MCF 10A (cell line): ENCODE results near the gene ATP13A1. TPM values are rescaled to one million over a fixed set of nuclear protein-coding genes. Genes with fewer than 3 reads are reported as not detected.

Experiments
- BruUV-seq: library from RNA; stranded (reverse); fragments of 400-500 nt; replicated peaks from 2 replicates; lab custom pipeline; 2021; lab: Mats Ljungman, UMichigan
- CTCF ChIA-PET: fragments of 300-600 bp; sonication (Branson Sonifier 250); formaldehyde crosslinking; extraction: SDS; loops from one replicate; lab custom pipeline; 2021; ENCODE audit warnings: antibody characterized with exemption, inconsistent platforms; lab: Yijun Ruan, JAX
- POLR2A ChIA-PET: fragments of 300-600, 350-650 bp; sonication (Branson Sonifier 250); formaldehyde crosslinking; extraction: SDS; loops from one replicate; lab custom pipeline; 2020; ENCODE audit warnings: antibody characterized with exemption, inconsistent platforms; lab: Yijun Ruan, JAX
- DNase-seq: peaks from one replicate; pipeline ENCODE4 v3.0.0-alpha.2; 2018; ENCODE audit not compliant: unreplicated experiment
- H3K27ac Mint-ChIP-seq: one replicate; pipeline ENCODE4 v1.8.0; 2022; ENCODE audit warnings: mild to moderate bottlenecking, low read depth, mixed read lengths; ENCODE audit not compliant: unreplicated experiment
- H3K27me3 Mint-ChIP-seq: one replicate; pipeline ENCODE4 v1.8.0; 2022; ENCODE audit warnings: mixed read lengths; ENCODE audit not compliant: insufficient read depth, unreplicated experiment
- H3K36me3 Mint-ChIP-seq: one replicate; pipeline ENCODE4 v1.8.0; 2022; ENCODE audit warnings: mild to moderate bottlenecking, moderate library complexity, mixed read lengths; ENCODE audit not compliant: insufficient read depth, unreplicated experiment
- H3K4me1 Mint-ChIP-seq: one replicate; pipeline ENCODE4 v1.8.0; 2022; ENCODE audit warnings: mixed read lengths; ENCODE audit not compliant: insufficient read depth, unreplicated experiment
- H3K4me3 Mint-ChIP-seq: one replicate; pipeline ENCODE4 v1.8.0; 2022; ENCODE audit warnings: mild to moderate bottlenecking, moderate library complexity, mixed read lengths; ENCODE audit not compliant: unreplicated experiment
- H3K9me3 Mint-ChIP-seq: one replicate; pipeline ENCODE4 v1.8.0; 2022; ENCODE audit warnings: mixed read lengths; ENCODE audit not compliant: unreplicated experiment
- intact Hi-C: fragments of 100-400 bp; cut with micrococcal nuclease; formaldehyde crosslinking; loops from 2 replicates; pipeline ENCODE4 v1.14.1; 2022
- total RNA-seq: library from RNA; stranded (reverse); gene quantifications from 2 replicates; pipeline ENCODE4 v1.2.3, GENCODE V29; 2022
- TF ChIP-seq, protein P1 (sequence below): fragments of 200-600 bp; IDR thresholded peaks from one replicate; pipeline ENCODE4 v1.8.0; 2022; ENCODE audit warnings: antibody characterized with exemption, mild to moderate bottlenecking; ENCODE audit not compliant: unreplicated experiment

ATP13A1 gene
- total RNA-seq, 1 experiment from 2014 or later, result 63.9 TPM

- peaks cover 51% of the 10 kb centered on the region for H3K36me3 Mint-ChIP-seq
- H3K4me3 Mint-ChIP-seq, result peak overlapping the region; percentile 79
- TF ChIP-seq, protein P1, sequence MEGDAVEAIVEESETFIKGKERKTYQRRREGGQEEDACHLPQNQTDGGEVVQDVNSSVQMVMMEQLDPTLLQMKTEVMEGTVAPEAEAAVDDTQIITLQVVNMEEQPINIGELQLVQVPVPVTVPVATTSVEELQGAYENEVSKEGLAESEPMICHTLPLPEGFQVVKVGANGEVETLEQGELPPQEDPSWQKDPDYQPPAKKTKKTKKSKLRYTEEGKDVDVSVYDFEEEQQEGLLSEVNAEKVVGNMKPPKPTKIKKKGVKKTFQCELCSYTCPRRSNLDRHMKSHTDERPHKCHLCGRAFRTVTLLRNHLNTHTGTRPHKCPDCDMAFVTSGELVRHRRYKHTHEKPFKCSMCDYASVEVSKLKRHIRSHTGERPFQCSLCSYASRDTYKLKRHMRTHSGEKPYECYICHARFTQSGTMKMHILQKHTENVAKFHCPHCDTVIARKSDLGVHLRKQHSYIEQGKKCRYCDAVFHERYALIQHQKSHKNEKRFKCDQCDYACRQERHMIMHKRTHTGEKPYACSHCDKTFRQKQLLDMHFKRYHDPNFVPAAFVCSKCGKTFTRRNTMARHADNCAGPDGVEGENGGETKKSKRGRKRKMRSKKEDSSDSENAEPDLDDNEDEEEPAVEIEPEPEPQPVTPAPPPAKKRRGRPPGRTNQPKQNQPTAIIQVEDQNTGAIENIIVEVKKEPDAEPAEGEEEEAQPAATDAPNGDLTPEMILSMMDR, result no peak
- ChIA-PET CTCF (interaction anchor here (0.6 to 2.0 kb wide), 9 partner anchors 12 to 197 kb away, joined by 3 to 19 read pairs (median 3); partner anchors contain the start of genes GMIP and ZNF506), POLR2A (interaction anchor here (0.8 to 2.8 kb wide), 5 partner anchors 8 to 114 kb away, joined by 4 to 17 read pairs (median 5); partner anchors contain the start of genes GMIP, LPAR2 and ZNF14)
- no peaks in the 10 kb centered on the region for H3K27me3 Mint-ChIP-seq
- no peak for DNase-seq
- intact Hi-C loops, result loop anchor here (10.0 kb wide), 1 partner anchor 202 kb away; the partner anchor contains the start of gene ZNF253
- TSS peak; percentile 62 for BruUV-seq
- peak overlapping the region; percentile 96 for H3K27ac Mint-ChIP-seq
- no peaks in the 10 kb centered on the region for H3K9me3 Mint-ChIP-seq
- peaks cover 16% of the 10 kb centered on the region for H3K4me1 Mint-ChIP-seq
These were observed 1.1 kb downstream of the ATP13A1 start for GRCh38 chr19:19662344-19662743.

- no TSS peak for BruUV-seq
- H3K27me3 Mint-ChIP-seq, result no peaks in the 10 kb centered on the region
- peaks cover 57% of the 10 kb centered on the region for H3K36me3 Mint-ChIP-seq
- DNase-seq, result no peak
- intact Hi-C loops, result loop anchor here (10.0 kb wide), 1 partner anchor 203 kb away; the partner anchor contains the start of gene ZNF253
- H3K4me3 Mint-ChIP-seq, result peak overlapping the region; percentile 79
- CTCF ChIA-PET, result interaction anchor here (0.5 to 2.0 kb wide), 7 partner anchors 11 to 370 kb away, joined by 3 to 19 read pairs (median 3); partner anchors contain the start of genes GMIP and ZNF506
- POLR2A ChIA-PET, result interaction anchor here (0.8 to 2.8 kb wide), 4 partner anchors 8 to 114 kb away, joined by 4 to 17 read pairs (median 5); partner anchors contain the start of genes GMIP and ZNF14
- TF ChIP-seq, protein P1, result no peak
- H3K9me3 Mint-ChIP-seq, result no peaks in the 10 kb centered on the region
- H3K4me1 Mint-ChIP-seq, result peaks cover 16% of the 10 kb centered on the region
- peak overlapping the region; percentile 96 for H3K27ac Mint-ChIP-seq
These were observed 1.7 kb downstream of the ATP13A1 start for GRCh38 chr19:19661675-19662251.

DNA sequence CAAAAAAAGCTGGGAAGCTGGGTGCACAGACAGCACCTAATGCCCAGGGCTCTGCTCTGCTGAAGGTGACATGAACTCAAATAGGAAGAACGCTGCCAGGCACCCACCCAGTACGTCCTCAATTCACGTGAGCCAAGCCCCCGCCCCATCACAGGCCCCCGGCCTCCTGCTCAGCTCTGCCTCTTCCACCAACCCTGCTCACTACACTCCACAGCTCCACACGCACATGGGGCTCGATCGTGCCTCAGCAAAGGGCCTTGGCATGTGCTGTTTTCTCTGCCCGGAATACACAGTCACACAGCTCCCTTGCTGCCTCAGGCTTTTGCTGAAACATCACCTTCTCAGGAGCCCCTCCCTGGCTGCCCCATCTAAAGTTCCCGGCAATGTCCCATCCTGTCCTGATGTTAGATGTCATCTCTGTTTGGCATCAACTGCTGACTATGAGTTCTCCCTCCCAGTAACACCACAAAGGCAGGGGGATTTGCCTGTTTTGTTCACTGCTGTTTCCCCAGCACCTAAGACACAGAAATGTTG lies 2.3 kb downstream of the ATP13A1 start:
- TF ChIP-seq, protein P1, result no peak
- CTCF ChIA-PET, result interaction anchor here (0.5 to 2.1 kb wide), 5 partner anchors 16 to 369 kb away, joined by 3 to 19 read pairs (median 3); partner anchors contain the start of gene GMIP
- POLR2A ChIA-PET, result interaction anchor here (1.3 kb wide), 1 partner anchor 115 kb away, joined by 5 read pairs; no protein-coding TSS in a partner anchor
- Mint-ChIP-seq H3K9me3 (no peaks in the 10 kb centered on the region), H3K36me3 (peaks cover 60% of the 10 kb centered on the region), H3K27me3 (no peaks in the 10 kb centered on the region), H3K27ac (peak overlapping the region; percentile 53), H3K4me3 (peak overlapping the region; percentile 79), H3K4me1 (peaks cover 16% of the 10 kb centered on the region)
- intact Hi-C loops, result loop anchor here (10.0 kb wide), 1 partner anchor 204 kb away; the partner anchor contains the start of gene ZNF253
- DNase-seq, result no peak
- BruUV-seq, result no TSS peak
